IPS DF 6.9 (cell line): ENCODE data around the gene NSUN6.

Experiments
- DNase-seq: peaks from one replicate; pipeline ENCODE4 v3.0.0-alpha.2; 2013; ENCODE audit warnings: low read depth, low spot score
- H3K27ac ChIP-seq: one replicate; pipeline ENCODE4 v1.5.1; 2013; ENCODE audit warnings: low read length, control low read depth
- H3K27me3 ChIP-seq: 2 replicates; pipeline ENCODE4 v1.6.1; 2013; ENCODE audit warnings: mild to moderate bottlenecking, low read length; ENCODE audit not compliant: control insufficient read depth, insufficient read depth
- H3K36me3 ChIP-seq: 2 replicates; pipeline ENCODE4 v1.6.1; 2013; ENCODE audit warnings: low read length; ENCODE audit not compliant: control insufficient read depth, insufficient read depth
- H3K4me1 ChIP-seq: 2 replicates; pipeline ENCODE4 v1.6.1; 2013; ENCODE audit warnings: low read length; ENCODE audit not compliant: control insufficient read depth, insufficient read depth
- H3K4me3 ChIP-seq: 2 replicates; pipeline ENCODE4 v1.5.1; 2013; ENCODE audit warnings: mild to moderate bottlenecking, low read length
- H3K9me3 ChIP-seq: 2 replicates; pipeline ENCODE4 v1.6.1; 2013; ENCODE audit warnings: low read length, inconsistent platforms; ENCODE audit not compliant: control insufficient read depth, insufficient read depth
- WGBS: extraction: QIAGEN DNeasy Blood & Tissue Kit; methylation state at CpG from one replicate; pipeline ENCODE4 v1.1.7; 2013; ENCODE audit warnings: mixed read lengths, missing lambda C conversion rate; ENCODE audit not compliant: insufficient read length, insufficient coverage; 5-methylcytosine and 5-hydroxymethylcytosine counted together

NSUN6 gene

DNA sequence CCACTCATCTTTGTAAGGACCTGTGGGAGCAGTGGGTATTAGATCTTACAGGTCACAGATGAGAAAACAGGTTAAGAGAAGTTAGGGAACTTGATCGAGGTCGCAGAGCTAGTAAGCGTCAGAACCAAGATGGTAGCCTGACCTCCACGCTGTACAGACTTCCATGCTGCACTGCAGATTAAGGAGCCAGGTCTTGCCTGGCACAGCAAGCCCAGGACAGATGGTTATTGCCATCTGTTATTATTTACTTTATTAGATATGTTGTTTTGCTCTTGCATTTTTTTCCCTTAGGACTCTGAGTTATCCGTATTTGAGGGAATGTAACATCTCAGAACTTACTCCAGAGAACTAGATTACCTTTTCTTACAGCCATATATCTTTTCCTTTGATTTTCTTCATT is 147.2 kb downstream of the NSUN6 start:
- Histone ChIP-seq H3K27ac (no peak overlapping the region), H3K4me1 (no peaks in the 10 kb centered on the region), H3K4me3 (no peak overlapping the region), H3K9me3 (no peaks in the 10 kb centered on the region), H3K36me3 (no peaks in the 10 kb centered on the region), H3K27me3 (no peaks in the 10 kb centered on the region)
- no peak for DNase-seq
- no CpG with 5 or more reads among the region's 5 CpGs for WGBS

DNA sequence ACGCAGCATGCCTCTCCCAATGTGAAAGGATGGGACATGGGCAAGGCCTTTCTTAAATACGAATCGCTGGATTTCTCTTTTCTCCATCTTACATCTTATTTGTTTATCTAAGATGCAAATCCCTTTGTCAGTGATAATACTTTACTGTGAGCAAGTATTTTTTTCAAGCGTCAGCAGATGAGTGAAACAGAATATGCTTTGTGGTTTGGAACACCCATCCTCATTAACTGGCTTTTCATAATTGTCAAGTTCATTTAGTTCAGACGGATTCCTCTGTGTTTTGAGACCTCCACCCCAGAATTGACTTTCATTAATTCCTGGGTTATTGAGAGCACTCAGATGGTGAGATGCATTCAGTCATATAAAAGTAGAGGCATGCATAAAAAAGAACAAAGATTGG is 149.8 kb downstream of the NSUN6 start:
- Histone ChIP-seq H3K27ac (no peak overlapping the region), H3K4me1 (no peaks in the 10 kb centered on the region; the same call in 1 of the 2 replicates), H3K27me3 (no peaks in the 10 kb centered on the region), H3K4me3 (no peak overlapping the region), H3K36me3 (no peaks in the 10 kb centered on the region), H3K9me3 (no peaks in the 10 kb centered on the region)
- DNase-seq: no peak
- WGBS: no CpG with 5 or more reads among the region's 5 CpGs

DNA sequence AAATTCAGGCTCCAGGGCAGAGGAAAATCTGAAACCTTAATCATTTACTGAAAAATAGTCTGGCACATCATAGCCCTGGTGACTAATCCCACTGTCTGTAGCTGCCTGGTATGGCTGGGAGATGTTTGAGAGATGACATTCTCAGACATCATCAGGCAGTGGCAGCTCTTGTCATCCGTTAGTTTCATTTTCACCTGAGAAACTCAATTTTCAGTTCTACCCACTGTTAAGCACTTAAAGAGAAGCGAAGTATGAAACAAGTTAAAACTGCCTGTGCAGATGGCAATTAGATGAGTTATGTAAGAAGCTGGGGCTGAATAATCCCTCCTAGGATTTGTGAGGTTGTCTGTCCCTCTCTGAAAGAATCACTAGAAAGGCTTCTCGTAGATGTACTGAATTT is 150.2 kb downstream of the NSUN6 start:
- Histone ChIP-seq H3K27ac (no peak overlapping the region), H3K36me3 (no peaks in the 10 kb centered on the region), H3K4me1 (no peaks in the 10 kb centered on the region; the same call in 1 of the 2 replicates), H3K4me3 (no peak overlapping the region), H3K9me3 (no peaks in the 10 kb centered on the region), H3K27me3 (no peaks in the 10 kb centered on the region)
- no peak for DNase-seq
- WGBS: no CpG with 5 or more reads among the region's 3 CpGs

DNA sequence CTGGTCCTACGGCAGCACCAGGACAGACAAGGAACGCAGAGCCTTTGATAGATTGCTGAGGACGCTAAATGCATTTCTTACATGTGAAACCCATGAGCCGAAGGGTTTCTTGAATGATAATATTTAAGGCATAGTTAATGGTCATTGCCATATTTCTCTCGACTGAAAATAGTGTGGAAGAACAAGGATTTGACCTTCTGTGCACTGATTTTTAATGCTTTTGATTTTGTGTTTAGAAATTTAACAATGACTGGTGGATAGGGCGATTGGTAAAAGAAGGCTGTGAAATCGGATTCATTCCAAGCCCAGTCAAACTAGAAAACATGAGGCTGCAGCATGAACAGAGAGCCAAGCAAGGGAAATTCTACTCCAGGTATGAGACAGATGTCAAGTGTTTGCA is 150.8 kb downstream of the NSUN6 start:
- Histone ChIP-seq H3K27me3 (no peaks in the 10 kb centered on the region), H3K36me3 (no peaks in the 10 kb centered on the region), H3K9me3 (no peaks in the 10 kb centered on the region), H3K4me3 (no peak overlapping the region), H3K4me1 (no peaks in the 10 kb centered on the region; the same call in 1 of the 2 replicates), H3K27ac (no peak overlapping the region)
- no CpG with 5 or more reads among the region's 7 CpGs for WGBS
- no peak for DNase-seq

DNA sequence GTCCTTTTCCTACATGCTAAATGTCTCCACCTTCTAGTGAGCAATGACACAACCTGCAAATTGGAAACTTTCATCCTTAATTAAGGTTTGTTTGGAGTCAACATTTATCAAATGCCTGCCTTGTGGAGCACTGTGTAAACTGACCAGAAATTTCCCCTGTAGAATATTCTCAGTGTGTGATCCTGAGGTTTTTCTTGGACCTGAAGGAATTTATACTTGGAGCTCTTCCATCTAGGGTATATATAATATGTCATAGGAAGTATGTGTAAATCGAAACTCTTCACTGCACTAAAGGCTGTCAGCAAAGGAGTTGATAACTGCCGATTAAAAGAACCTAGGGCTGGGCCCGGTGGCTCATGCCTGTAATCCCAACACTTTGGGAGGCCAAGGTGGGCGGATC is 152.4 kb downstream of the NSUN6 start:
- no CpG with 5 or more reads among the region's 4 CpGs for WGBS
- no peak overlapping the region for H3K4me3 ChIP-seq
- H3K4me1 ChIP-seq: no peaks in the 10 kb centered on the region; the same call in 1 of the 2 replicates
- H3K36me3 ChIP-seq: no peaks in the 10 kb centered on the region
- no peak for DNase-seq
- no peaks in the 10 kb centered on the region for H3K27me3 ChIP-seq
- H3K9me3 ChIP-seq: no peaks in the 10 kb centered on the region
- no peak overlapping the region for H3K27ac ChIP-seq

DNA sequence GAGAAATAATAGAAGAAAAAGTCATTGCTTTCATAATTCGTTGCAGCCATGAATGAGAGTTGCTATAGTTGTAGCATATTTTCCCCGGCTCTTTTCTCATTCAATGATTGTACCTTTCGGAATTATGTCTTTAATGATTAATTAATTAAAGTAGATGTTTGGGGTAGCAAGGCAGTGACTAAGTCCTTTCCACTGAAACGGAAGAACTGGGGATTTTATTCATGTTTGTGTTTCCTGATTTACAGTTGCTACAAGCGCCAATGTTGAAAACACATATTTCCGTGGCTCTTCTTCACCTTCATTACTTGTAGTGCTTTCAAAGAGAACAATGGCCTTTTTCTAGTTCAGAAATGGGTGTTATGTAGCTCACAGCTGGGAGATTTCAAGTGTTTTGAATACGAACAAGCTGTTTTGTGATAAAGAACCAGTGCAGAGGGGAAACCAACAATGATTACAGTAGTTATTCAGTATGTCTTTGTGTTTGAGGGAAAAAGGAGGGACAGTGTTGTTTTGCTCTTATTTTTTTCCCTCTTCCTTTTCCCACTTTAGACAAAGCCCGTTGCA is 153.5 kb downstream of the NSUN6 start:
- no peaks in the 10 kb centered on the region; the same call in 1 of the 2 replicates for H3K4me1 ChIP-seq
- H3K36me3 ChIP-seq: no peaks in the 10 kb centered on the region
- DNase-seq: no peak
- no CpG with 5 or more reads among the region's 8 CpGs for WGBS
- H3K27me3 ChIP-seq: no peaks in the 10 kb centered on the region
- H3K9me3 ChIP-seq: no peaks in the 10 kb centered on the region
- no peak overlapping the region for H3K4me3 ChIP-seq
- H3K27ac ChIP-seq: no peak overlapping the region
